PC-9 (cell line): Measurements from ENCODE around the gene THSD7B. TPM values are rescaled to one million over a fixed set of nuclear protein-coding genes. Genes with fewer than 3 reads are reported as not detected.

Source experiments
- BruUV-seq: library from RNA; stranded (reverse); fragments of 400-500 nt; replicated peaks from 2 replicates; lab custom pipeline; 2021; lab: Mats Ljungman, UMichigan
- CTCF ChIA-PET: fragments of 300-600 bp; sonication (Branson Sonifier 250); formaldehyde crosslinking; loops from one replicate; lab custom pipeline; 2022; ENCODE audit warnings: antibody characterized with exemption; lab: Charles Lee
- POLR2A ChIA-PET: fragments of 300-600 bp; sonication (Branson Sonifier 250); formaldehyde crosslinking; loops from one replicate; lab custom pipeline; 2022; ENCODE audit warnings: antibody characterized with exemption; ENCODE audit not compliant: unreplicated experiment; lab: Charles Lee
- DNase-seq, 2 experiments: peaks; one replicate each; pipeline versions ENCODE4 v3.0.0 to v3.0.0-alpha.2; 2015 to 2022; ENCODE audit warnings: mixed read lengths in 1 of 2
- H2AFZ ChIP-seq: fragments of 200-600 bp; sonication (generic); 2 replicates; pipeline ENCODE4 v1.8.1; 2017; ENCODE audit warnings: antibody characterized with exemption
- H3F3A ChIP-seq: fragments of 200-600 bp; sonication (generic); 2 replicates; pipeline ENCODE4 v1.8.1; 2017; ENCODE audit warnings: antibody characterized with exemption, mild to moderate bottlenecking, low read depth; ENCODE audit not compliant: insufficient read depth
- H3K27ac ChIP-seq: fragments of 200-600 bp; sonication (generic); 2 replicates; pipeline ENCODE4 v1.6.1; 2016; ENCODE audit warnings: mixed run types
- H3K27me3 ChIP-seq: fragments of 200-600 bp; sonication (generic); 2 replicates; pipeline ENCODE4 v1.6.1; 2016; ENCODE audit warnings: low read depth, mixed run types; ENCODE audit not compliant: insufficient read depth
- H3K36me3 ChIP-seq: fragments of 200-600 bp; sonication (generic); 2 replicates; pipeline ENCODE4 v1.6.1; 2016; ENCODE audit warnings: low read depth, mixed run types
- H3K4me1 ChIP-seq: fragments of 200-600 bp; sonication (generic); replicated peaks from 2 replicates; pipeline ENCODE4 v1.6.1; 2016; ENCODE audit warnings: mixed run types; ENCODE audit not compliant: insufficient read depth
- H3K4me2 ChIP-seq: fragments of 200-600 bp; sonication (generic); 2 replicates; pipeline ENCODE4 v1.6.1; 2017; ENCODE audit warnings: mixed run types
- H3K4me3 ChIP-seq: fragments of 200-600 bp; sonication (generic); 2 replicates; pipeline ENCODE4 v1.6.1; 2016; ENCODE audit warnings: mixed run types
- H3K79me2 ChIP-seq: fragments of 200-600 bp; sonication (generic); 2 replicates; pipeline ENCODE4 v1.6.1; 2017; ENCODE audit warnings: low read depth, mixed run types
- H3K9me2 ChIP-seq: fragments of 200-600 bp; sonication (generic); 2 replicates; pipeline ENCODE4 v1.8.1; 2017; ENCODE audit warnings: mild to moderate bottlenecking; ENCODE audit not compliant: insufficient read depth
- H3K9me3 ChIP-seq: fragments of 200-600 bp; sonication (generic); 2 replicates; pipeline ENCODE4 v1.8.1; 2016; ENCODE audit warnings: low read depth; ENCODE audit not compliant: insufficient read depth
- H4K20me1 ChIP-seq: fragments of 200-600 bp; sonication (generic); 2 replicates; pipeline ENCODE4 v1.8.1; 2017; ENCODE audit not compliant: insufficient read depth
- EZH2 ChIP-seq: fragments of 200-600 bp; sonication (generic); IDR thresholded peaks from 2 replicates; pipeline ENCODE4 v1.8.0; 2017; ENCODE audit warnings: antibody characterized with exemption, low read depth
- intact Hi-C: fragments of 100-400 bp; cut with micrococcal nuclease; formaldehyde crosslinking; loops from one replicate; pipeline ENCODE4 v1.10.0; 2022; ENCODE audit not compliant: unreplicated experiment
- total RNA-seq: library from RNA; stranded (reverse); gene quantifications from 2 replicates; pipeline ENCODE4 v1.2.3, GENCODE V29; 2021
- TF ChIP-seq, protein P1 (sequence below): fragments of 200-600 bp; sonication (generic); conservative IDR thresholded peaks from 2 replicates; pipeline ENCODE4 v1.6.1; 2017; ENCODE audit warnings: mixed run types, antibody characterized with exemption, mild to moderate bottlenecking, moderate library complexity

THSD7B gene
- total RNA-seq, 1 experiment from 2014 or later = not detected

DNA sequence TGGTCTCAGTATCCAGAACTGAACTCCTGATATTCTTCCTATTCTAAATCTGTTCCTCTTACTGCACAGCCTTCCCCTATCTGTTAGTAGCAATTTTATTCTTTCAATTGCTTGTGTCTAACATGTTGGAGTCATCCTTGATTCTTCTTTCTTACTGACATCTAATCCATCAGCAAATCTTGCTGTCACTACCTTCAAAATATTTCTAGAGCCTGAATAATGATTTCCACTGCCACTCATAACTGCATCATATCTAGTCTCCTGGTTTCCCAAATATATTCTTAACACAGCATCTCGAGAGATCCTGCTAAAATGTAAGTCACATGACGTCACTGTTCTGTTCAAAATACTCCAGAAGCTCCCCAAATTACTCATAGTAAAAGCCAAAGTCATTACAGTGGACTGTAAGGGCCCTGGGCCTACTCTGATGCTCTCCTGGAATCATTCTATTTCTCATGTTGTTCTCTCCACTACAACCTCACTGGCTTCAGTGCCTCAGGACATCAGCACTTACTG lies 95.2 kb downstream of the THSD7B start:
- Histone ChIP-seq H4K20me1 (no peaks in the 10 kb centered on the region), H3K4me1 (no peaks in the 10 kb centered on the region), H3K27me3 (0 out of 2 replicates have a peak, but pooled peaks cover 2% of the 10 kb centered on the region), H3K9me2 (no peaks in the 10 kb centered on the region), H3K4me2 (no peak overlapping the region), H3K9me3 (no peaks in the 10 kb centered on the region), H3K27ac (no peak overlapping the region), H2AFZ (no peak overlapping the region), H3K4me3 (no peak overlapping the region), H3F3A (no peaks in the 10 kb centered on the region), H3K79me2 (no peaks in the 10 kb centered on the region), H3K36me3 (no peaks in the 10 kb centered on the region)
- POLR2A ChIA-PET = no interaction called here
- no peak for DNase-seq
- CTCF ChIA-PET = no interaction called here
- intact Hi-C loops = no loop called here
- no TSS peak for BruUV-seq
- no peak for TF ChIP-seq EZH2
- TF ChIP-seq, protein P1, sequence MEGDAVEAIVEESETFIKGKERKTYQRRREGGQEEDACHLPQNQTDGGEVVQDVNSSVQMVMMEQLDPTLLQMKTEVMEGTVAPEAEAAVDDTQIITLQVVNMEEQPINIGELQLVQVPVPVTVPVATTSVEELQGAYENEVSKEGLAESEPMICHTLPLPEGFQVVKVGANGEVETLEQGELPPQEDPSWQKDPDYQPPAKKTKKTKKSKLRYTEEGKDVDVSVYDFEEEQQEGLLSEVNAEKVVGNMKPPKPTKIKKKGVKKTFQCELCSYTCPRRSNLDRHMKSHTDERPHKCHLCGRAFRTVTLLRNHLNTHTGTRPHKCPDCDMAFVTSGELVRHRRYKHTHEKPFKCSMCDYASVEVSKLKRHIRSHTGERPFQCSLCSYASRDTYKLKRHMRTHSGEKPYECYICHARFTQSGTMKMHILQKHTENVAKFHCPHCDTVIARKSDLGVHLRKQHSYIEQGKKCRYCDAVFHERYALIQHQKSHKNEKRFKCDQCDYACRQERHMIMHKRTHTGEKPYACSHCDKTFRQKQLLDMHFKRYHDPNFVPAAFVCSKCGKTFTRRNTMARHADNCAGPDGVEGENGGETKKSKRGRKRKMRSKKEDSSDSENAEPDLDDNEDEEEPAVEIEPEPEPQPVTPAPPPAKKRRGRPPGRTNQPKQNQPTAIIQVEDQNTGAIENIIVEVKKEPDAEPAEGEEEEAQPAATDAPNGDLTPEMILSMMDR = no peak

DNA sequence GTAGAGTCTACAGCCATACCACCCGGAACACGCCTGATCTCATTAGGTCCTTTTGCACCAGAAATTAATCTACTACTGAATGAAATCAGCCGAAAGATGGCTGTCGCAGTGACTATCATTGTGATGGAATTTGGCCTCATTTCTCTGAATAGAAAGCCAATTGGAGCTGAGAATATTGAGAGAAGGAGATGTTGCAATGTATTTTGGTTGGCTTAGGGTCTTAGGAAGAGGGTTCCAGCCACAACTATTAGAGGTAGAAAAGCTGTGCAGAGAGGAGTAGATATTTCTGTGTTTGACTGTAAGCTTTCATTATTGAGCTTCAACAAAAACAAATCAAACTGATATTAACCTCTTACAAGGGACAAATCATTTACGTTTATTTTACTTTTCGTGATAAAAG lies 98.1 kb downstream of the THSD7B start:
- no peak for DNase-seq
- H3K9me2 ChIP-seq = no peaks in the 10 kb centered on the region
- no peaks in the 10 kb centered on the region for H3K36me3 ChIP-seq
- H3K9me3 ChIP-seq = no peaks in the 10 kb centered on the region
- no peak overlapping the region for H3K4me3 ChIP-seq
- H3K4me2 ChIP-seq = no peak overlapping the region
- POLR2A ChIA-PET = no interaction called here
- no TSS peak for BruUV-seq
- no peaks in the 10 kb centered on the region for H3K4me1 ChIP-seq
- no peak overlapping the region for H3K27ac ChIP-seq
- H3F3A ChIP-seq = no peaks in the 10 kb centered on the region
- CTCF ChIA-PET = no interaction called here
- H2AFZ ChIP-seq = no peak overlapping the region
- 0 out of 2 replicates have a peak, but pooled peaks cover 2% of the 10 kb centered on the region for H3K27me3 ChIP-seq
- intact Hi-C loops = no loop called here
- H3K79me2 ChIP-seq = no peaks in the 10 kb centered on the region
- H4K20me1 ChIP-seq = no peaks in the 10 kb centered on the region
- no peak for TF ChIP-seq EZH2
- TF ChIP-seq, protein P1 = no peak

DNA sequence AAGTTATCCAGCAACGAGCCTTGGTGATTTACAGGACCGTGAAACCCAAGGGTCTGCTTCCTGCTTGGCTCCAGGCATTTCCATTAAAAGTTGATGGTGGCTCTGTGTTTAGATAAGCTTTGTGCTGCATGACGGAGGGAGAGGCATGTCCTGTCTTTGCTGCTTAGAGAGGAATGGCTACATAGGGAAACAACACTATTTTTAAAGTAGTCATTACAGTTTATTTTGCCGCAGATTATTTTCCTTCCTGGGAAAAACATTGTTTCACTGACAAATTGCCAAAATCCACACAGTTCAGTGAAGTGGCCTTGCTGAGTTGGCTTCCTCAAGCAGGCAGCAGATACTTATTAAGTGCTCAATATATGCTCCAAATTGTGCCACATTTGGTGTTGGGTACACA lies 98.5 kb downstream of the THSD7B start:
- intact Hi-C loops = no loop called here
- Histone ChIP-seq H3K36me3 (no peaks in the 10 kb centered on the region), H3K79me2 (no peaks in the 10 kb centered on the region), H3K4me1 (no peaks in the 10 kb centered on the region), H3K9me3 (no peaks in the 10 kb centered on the region), H3K27me3 (0 out of 2 replicates have a peak, but pooled peaks cover 2% of the 10 kb centered on the region), H3K4me3 (no peak overlapping the region), H3K4me2 (no peak overlapping the region), H4K20me1 (no peaks in the 10 kb centered on the region), H3K9me2 (no peaks in the 10 kb centered on the region), H2AFZ (no peak overlapping the region), H3K27ac (no peak overlapping the region), H3F3A (no peaks in the 10 kb centered on the region)
- no peak for DNase-seq
- TF ChIP-seq EZH2 = no peak
- TF ChIP-seq, protein P1 = no peak
- ChIA-PET CTCF (no interaction called here), POLR2A (no interaction called here)
- BruUV-seq = no TSS peak
